IMR-90 (cell line): Measurements from ENCODE around the gene VPS13A. TPM values are rescaled to one million over a fixed set of nuclear protein-coding genes. Genes with fewer than 3 reads are reported as not detected.

Experiments used
- ATAC-seq: fragments of 200-7000 bp; cut with Tn5 transposase; 2 replicates; pipeline ENCODE4 v1.9.1; 2020; ENCODE audit warnings: low read depth, mild to moderate bottlenecking, moderate library complexity
- BruUV-seq: library from RNA; stranded (reverse); fragments of 400-500 nt; replicated peaks from 2 replicates; lab custom pipeline; 2021; lab: Mats Ljungman, UMichigan
- CTCF ChIA-PET: fragments of 300-600 bp; formaldehyde crosslinking; extraction: SDS; loops from one replicate; lab custom pipeline; 2021; ENCODE audit warnings: antibody characterized with exemption; lab: Yijun Ruan, JAX
- POLR2A ChIA-PET: fragments of 300-600 bp; sonication (Branson Sonifier 250); formaldehyde crosslinking; loops from one replicate; lab custom pipeline; 2022; ENCODE audit warnings: antibody characterized with exemption; ENCODE audit not compliant: unreplicated experiment; lab: Charles Lee
- DNase-seq: peaks from one replicate; pipeline ENCODE4 v3.0.0; 2013
- H2AFZ ChIP-seq: replicated peaks from 2 replicates; pipeline ENCODE3; 2013; ENCODE audit warnings: low read length, mild to moderate bottlenecking; ENCODE audit not compliant: poor library complexity
- H2AK5ac ChIP-seq: 2 replicates; pipeline ENCODE4 v1.6.1; 2013; ENCODE audit warnings: low read depth, low read length, inconsistent platforms
- H2AK9ac ChIP-seq: replicated peaks from 2 replicates; pipeline ENCODE3; 2013; ENCODE audit warnings: mild to moderate bottlenecking, low read depth, low read length, moderate library complexity; ENCODE audit not compliant: poor library complexity
- H2BK120ac ChIP-seq: 2 replicates; pipeline ENCODE4 v1.6.1; 2013; ENCODE audit warnings: low read depth, low read length, inconsistent platforms
- H2BK15ac ChIP-seq: 3 replicates; pipeline ENCODE4 v1.6.1; 2013; ENCODE audit warnings: low read depth, low read length, inconsistent platforms
- H2BK20ac ChIP-seq: 2 replicates; pipeline ENCODE4 v1.6.1; 2013; ENCODE audit warnings: low read depth, mild to moderate bottlenecking, inconsistent platforms, low read length, moderate library complexity
- H2BK5ac ChIP-seq: 2 replicates; pipeline ENCODE4 v1.6.1; 2013; ENCODE audit warnings: mild to moderate bottlenecking, low read depth, low read length, inconsistent platforms; ENCODE audit not compliant: poor library complexity, severe bottlenecking
- H3K14ac ChIP-seq: replicated peaks from 2 replicates; pipeline ENCODE4 v1.6.1; 2013; ENCODE audit warnings: low read depth, low read length, inconsistent platforms
- H3K18ac ChIP-seq: 2 replicates; pipeline ENCODE4 v1.6.1; 2013; ENCODE audit warnings: low read depth, low read length, control low read depth
- H3K23ac ChIP-seq: 2 replicates; pipeline ENCODE4 v1.6.1; 2013; ENCODE audit warnings: low read depth, low read length, inconsistent platforms
- H3K27ac ChIP-seq: 2 replicates; pipeline ENCODE4 v1.5.1; 2013; ENCODE audit warnings: mild to moderate bottlenecking, control low read depth, low read length; ENCODE audit not compliant: insufficient read depth
- H3K27me3 ChIP-seq: 2 replicates; pipeline ENCODE4 v1.6.1; 2013; ENCODE audit warnings: low read length; ENCODE audit not compliant: control insufficient read depth, insufficient read depth
- H3K36me3 ChIP-seq: 2 replicates; pipeline ENCODE4 v1.6.1; 2013; ENCODE audit warnings: low read length, mixed read lengths; ENCODE audit not compliant: control insufficient read depth, insufficient read depth
- H3K4ac ChIP-seq: 2 replicates; pipeline ENCODE4 v1.6.1; 2013; ENCODE audit warnings: low read depth, low read length, inconsistent platforms
- H3K4me1 ChIP-seq: 2 replicates; pipeline ENCODE4 v1.6.1; 2013; ENCODE audit warnings: low read length, mixed read lengths; ENCODE audit not compliant: control insufficient read depth, insufficient read depth
- H3K4me2 ChIP-seq: 2 replicates; pipeline ENCODE4 v1.6.1; 2013; ENCODE audit warnings: low read depth, mild to moderate bottlenecking, control low read depth, low read length, moderate library complexity
- H3K4me3 ChIP-seq: 2 replicates; pipeline ENCODE4 v1.5.1; 2013; ENCODE audit warnings: low read depth, mild to moderate bottlenecking, control low read depth, low read length, moderate library complexity; ENCODE audit not compliant: insufficient read depth
- H3K56ac ChIP-seq: 2 replicates; pipeline ENCODE4 v1.6.1; 2013; ENCODE audit warnings: low read length, inconsistent platforms; ENCODE audit not compliant: insufficient read depth; ENCODE audit errors: extremely low read depth
- H3K79me1 ChIP-seq, 2 experiments: 2 replicates each; pipeline ENCODE4 v1.6.1; 2013; ENCODE audit warnings: low read length in 2 of 2, inconsistent platforms in 1 of 2, low read depth in 1 of 2
- H3K9ac ChIP-seq: 2 replicates; pipeline ENCODE4 v1.6.1; 2013; ENCODE audit warnings: low read depth, low read length, control low read depth
- H3K9me1 ChIP-seq: 2 replicates; pipeline ENCODE4 v1.6.1; 2013; ENCODE audit warnings: low read length, inconsistent platforms; ENCODE audit not compliant: insufficient read depth
- H3K9me3 ChIP-seq: 2 replicates; pipeline ENCODE4 v1.6.1; 2013; ENCODE audit warnings: low read length; ENCODE audit not compliant: control insufficient read depth, insufficient read depth
- H4K20me1 ChIP-seq: 2 replicates; pipeline ENCODE4 v1.6.1; 2013; ENCODE audit warnings: low read length, inconsistent platforms; ENCODE audit not compliant: insufficient read depth
- H4K5ac ChIP-seq: 2 replicates; pipeline ENCODE4 v1.6.1; 2013; ENCODE audit warnings: mild to moderate bottlenecking, low read depth, low read length, control low read depth
- H4K8ac ChIP-seq, 2 experiments: 2 replicates each; pipeline ENCODE4 v1.6.1; 2013; ENCODE audit warnings: low read depth in 2 of 2, low read length in 2 of 2, control low read depth in 1 of 2, inconsistent platforms in 1 of 2
- H4K91ac ChIP-seq: 2 replicates; pipeline ENCODE4 v1.6.1; 2013; ENCODE audit warnings: low read depth, low read length, inconsistent platforms; ENCODE audit not compliant: insufficient read depth
- MAZ ChIP-seq: IDR thresholded peaks from 2 replicates; pipeline ENCODE4 v1.6.1; 2012; ENCODE audit warnings: low read depth, mild to moderate bottlenecking, low read length, improper control_type of control experiment, moderate library complexity, borderline replicate concordance
- WGBS, 2 experiments: methylation state at CpG; one replicate each; pipeline versions ENCODE4 v1.1.5 to v1.1.7; 2013; ENCODE audit warnings: missing lambda C conversion rate in 2 of 2; ENCODE audit not compliant: insufficient read length in 1 of 2; ENCODE audit errors: extremely low coverage in 2 of 2; 5-methylcytosine and 5-hydroxymethylcytosine counted together
- dilution Hi-C: fragments of 300-500 bp; cut with HindIII; formaldehyde crosslinking; loops from one replicate; pipeline ENCODE4 v1.14.3; 2018; ENCODE audit warnings: low sequenced_read_pairs; ENCODE audit not compliant: unreplicated experiment
- in situ Hi-C: fragments of 300-500 bp; cut with MboI; formaldehyde crosslinking; loops from 3 replicates; pipeline ENCODE4 v1.14.3; 2019; ENCODE audit warnings: low sequenced_read_pairs, inconsistent platforms, mixed read lengths
- intact Hi-C: fragments of 100-400 bp; cut with micrococcal nuclease; formaldehyde crosslinking; loops from 2 replicates; pipeline ENCODE4 v1.10.0; 2022
- polyA plus RNA-seq, 3 experiments: library from polyadenylated mRNA; depleted of rRNA; stranded (reverse); fragments of >200 nt; gene quantifications; 2 replicates each; pipeline ENCODE4 v1.2.3, GENCODE V29; 2012; ENCODE audit warnings: low replicate concordance in 1 of 3
- total RNA-seq: library from RNA; depleted of rRNA; stranded (reverse); fragments of >200 nt; gene quantifications from 2 replicates; pipeline ENCODE4 v1.2.3, GENCODE V29; 2012; rRNA removed

Gene VPS13A
- total and polyA plus RNA-seq, 2 of the 4 experiments (the other 2 are of a cell fraction): 10.4 to 26.5 TPM

DNA sequence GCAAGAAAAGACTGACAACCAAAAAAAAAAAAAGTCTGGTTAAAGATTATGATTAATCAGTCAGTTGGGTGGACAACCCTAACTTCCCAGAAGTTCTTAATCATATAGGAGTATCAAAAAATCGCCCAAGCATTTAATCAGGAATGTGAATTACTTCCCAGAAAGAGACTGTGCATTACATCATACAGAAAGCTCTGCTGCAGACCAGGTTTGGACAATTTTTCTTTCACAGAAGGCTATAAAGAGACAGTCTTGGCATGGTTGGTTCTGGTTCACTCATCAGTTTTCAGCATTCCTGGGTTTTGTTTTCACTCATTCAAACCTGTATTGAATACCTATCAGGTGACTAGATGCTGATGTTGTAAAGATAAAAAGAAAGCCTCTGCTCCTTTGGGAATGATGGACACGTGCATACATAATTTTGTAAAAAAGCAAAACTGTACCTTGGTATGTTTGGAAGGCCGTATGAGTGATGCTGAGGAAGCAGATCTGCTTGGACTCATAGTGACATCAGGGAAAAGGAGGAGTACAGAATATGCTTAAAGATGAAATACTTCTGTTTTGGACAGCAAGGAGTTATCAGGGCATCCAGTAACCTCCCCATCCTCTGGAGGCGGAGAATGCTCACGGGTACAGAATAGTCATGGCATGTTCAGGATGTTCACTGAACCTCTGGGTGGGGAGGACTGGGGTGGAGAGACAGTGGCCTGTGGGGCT, 292.3 kb downstream of the VPS13A start:
- CTCF ChIA-PET: no interaction called here
- H4K91ac ChIP-seq: no peak overlapping the region
- no peak overlapping the region for H4K8ac ChIP-seq
- H3K4me1 ChIP-seq: no peaks in the 10 kb centered on the region
- no peak overlapping the region for H2AFZ ChIP-seq
- no peak overlapping the region for H3K23ac ChIP-seq
- H3K9ac ChIP-seq: no peak overlapping the region
- no peak overlapping the region for H2AK5ac ChIP-seq
- no peak overlapping the region for H3K14ac ChIP-seq
- in situ Hi-C loops (no loop called here), dilution Hi-C loops (no loop called here), intact Hi-C loops (no loop called here)
- H4K5ac ChIP-seq: no peak overlapping the region
- no peak for TF ChIP-seq MAZ
- no peak overlapping the region for H2BK5ac ChIP-seq
- H3K9me3 ChIP-seq: peaks cover 2% of the 10 kb centered on the region; the same call in 1 of the 2 replicates
- H3K18ac ChIP-seq: no peak overlapping the region
- no peaks in the 10 kb centered on the region for H3K9me1 ChIP-seq
- no peaks in the 10 kb centered on the region for H4K20me1 ChIP-seq
- H3K4me2 ChIP-seq: no peak overlapping the region
- ATAC-seq (no peak), DNase-seq (no peak)
- no peak overlapping the region for H3K27ac ChIP-seq
- no peak overlapping the region for H3K4me3 ChIP-seq
- H3K79me1 ChIP-seq: no peaks in the 10 kb centered on the region
- H2AK9ac ChIP-seq: no peak overlapping the region
- no peak overlapping the region for H3K56ac ChIP-seq
- 85% methylated on average over 2 of the region's 5 CpGs; no CpG with 5 or more reads in 1 of the 2 experiments for WGBS, 2 experiments
- H2BK120ac ChIP-seq: no peak overlapping the region
- H2BK20ac ChIP-seq: no peak overlapping the region
- POLR2A ChIA-PET: no interaction called here
- H2BK15ac ChIP-seq: no peak overlapping the region
- H3K4ac ChIP-seq: no peak overlapping the region
- H3K27me3 ChIP-seq: no peaks in the 10 kb centered on the region
- BruUV-seq: no TSS peak
- H3K36me3 ChIP-seq: no peaks in the 10 kb centered on the region

Other genes with a start within 250 kb of the VPS13A start
- not detected in 2 replicates for gene FOXB2, start 157.9 kb upstream of the VPS13A start, total RNA-seq
- not detected in 2 replicates for gene FOXB2, start 157.9 kb upstream of the VPS13A start, polyA plus RNA-seq (2012; rRNA removed)